Left hindlimb (tissue), 1 donor: ENCODE measurements around the gene METTL21C.

ENCODE experiments used
- DNase-seq: peaks from one replicate; pipeline ENCODE4 v3.0.0-alpha.2; 2018

The METTL21C gene

GRCh38 chr13:102694937-102695336 is at the start of gene METTL21C:
TSS of gene METTL21C (minus strand) at chr13:102695044. CDS start at chr13:102694498, 546 bp downstream.
- DNase-seq, result no peak

- no peak for DNase-seq
These were observed 47.7 kb upstream of the METTL21C start for GRCh38 chr13:102742506-102742905.

- no peak for DNase-seq
These were observed 47.3 kb upstream of the METTL21C start for GRCh38 chr13:102742101-102742500.

DNA sequence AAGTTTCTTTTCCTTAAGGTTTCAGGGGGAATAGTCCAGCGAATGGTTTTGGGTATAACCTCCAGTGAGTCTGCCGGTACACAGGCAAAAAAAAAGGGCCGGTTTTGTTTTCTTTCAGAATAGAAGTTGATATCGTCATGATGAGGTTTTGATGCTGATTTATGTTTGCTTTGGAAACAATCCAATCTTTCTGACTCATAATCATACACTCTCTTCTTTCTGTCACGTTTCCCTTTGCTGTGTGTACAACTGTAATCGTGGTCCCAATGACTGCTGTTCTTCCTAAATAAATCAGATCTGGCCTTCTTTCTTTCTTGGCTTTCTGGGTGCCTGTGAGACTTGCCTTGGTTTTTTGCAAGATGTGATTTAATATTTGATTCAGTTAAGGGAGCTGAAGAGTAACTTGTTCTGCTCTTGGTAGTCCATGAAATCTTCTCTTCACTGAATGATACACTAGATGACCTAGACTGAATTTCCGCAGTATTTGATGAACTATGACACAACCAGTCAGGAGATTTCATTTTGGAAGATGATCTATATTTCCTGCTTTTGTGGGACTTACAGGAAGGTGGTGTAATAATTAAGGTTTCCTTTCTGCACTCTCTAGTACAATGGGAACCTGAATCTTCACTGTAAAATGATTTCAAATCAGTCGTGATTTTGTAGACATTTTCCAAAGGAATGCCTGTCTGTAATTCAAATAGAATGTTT is 34.9 kb upstream of the METTL21C start:
- DNase-seq, result no peak

DNA sequence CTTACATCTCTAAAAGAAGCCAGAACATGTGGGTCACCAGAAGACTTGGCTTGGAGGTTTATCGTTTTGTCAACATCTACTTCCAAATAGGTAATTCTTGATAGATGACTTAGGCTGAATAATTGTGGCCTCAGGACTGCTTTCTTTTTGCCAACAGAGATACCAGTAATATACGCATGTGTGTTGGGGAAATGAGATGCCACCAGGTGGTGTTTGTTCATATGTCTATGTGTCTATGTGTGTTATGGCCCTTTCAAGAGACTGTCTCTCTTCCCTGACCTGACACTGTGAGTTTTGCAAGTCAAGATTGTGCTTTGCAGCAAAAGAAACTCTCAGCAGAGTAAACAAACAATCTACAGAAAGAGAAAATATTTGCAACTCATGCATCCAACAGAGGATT is 31.6 kb upstream of the METTL21C start:
- DNase-seq, result no peak

DNA sequence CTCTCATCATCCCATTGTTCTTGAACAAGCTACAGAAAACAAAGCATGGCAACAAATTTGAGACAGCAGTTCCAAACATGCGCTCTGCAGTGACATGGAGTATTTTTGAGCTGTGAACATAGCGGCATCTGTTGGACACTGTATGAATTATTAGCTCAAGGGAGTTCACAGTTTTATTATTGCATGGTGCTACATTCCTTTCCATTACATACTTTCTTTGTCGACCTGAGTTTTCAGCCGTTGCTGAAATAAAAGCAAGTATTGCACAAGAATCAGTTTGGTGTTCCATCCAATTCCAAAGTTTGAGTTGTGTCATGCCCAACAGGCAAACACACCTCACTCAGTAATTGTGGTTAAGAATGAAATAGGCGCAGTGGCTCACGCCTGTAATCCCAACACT is 30.1 kb upstream of the METTL21C start:
- DNase-seq, result no peak

DNA sequence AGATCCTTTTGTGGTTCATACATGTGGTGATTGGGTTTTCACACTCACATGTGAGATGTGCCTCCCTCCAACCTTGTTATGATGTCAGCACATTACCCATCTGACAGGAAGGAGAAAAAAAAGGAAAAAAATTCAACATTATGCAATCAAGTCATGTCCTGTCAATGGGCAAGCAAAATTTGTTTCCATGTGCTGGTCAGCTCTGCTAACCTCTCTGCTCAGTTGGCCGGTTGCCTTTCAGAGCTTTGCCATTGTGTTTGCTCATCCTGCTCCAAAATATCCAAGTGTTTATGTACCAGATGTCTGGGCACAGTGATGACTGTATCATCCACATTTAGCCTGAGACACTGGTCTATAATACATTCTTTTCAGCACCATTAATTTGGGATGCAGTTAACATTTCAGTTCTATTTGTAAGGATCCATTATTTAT is 27.0 kb upstream of the METTL21C start:
- DNase-seq, result no peak

- no peak for DNase-seq
These were observed 23.9 kb upstream of the METTL21C start for GRCh38 chr13:102718746-102719145.

GRCh38 chr13:102715447-102715846 is 20.6 kb upstream of the METTL21C start:
- no peak for DNase-seq

GRCh38 chr13:102710261-102710679 is 15.4 kb upstream of the METTL21C start:
- no peak for DNase-seq

GRCh38 chr13:102709536-102709935 is 14.7 kb upstream of the METTL21C start:
- DNase-seq, result no peak

DNA sequence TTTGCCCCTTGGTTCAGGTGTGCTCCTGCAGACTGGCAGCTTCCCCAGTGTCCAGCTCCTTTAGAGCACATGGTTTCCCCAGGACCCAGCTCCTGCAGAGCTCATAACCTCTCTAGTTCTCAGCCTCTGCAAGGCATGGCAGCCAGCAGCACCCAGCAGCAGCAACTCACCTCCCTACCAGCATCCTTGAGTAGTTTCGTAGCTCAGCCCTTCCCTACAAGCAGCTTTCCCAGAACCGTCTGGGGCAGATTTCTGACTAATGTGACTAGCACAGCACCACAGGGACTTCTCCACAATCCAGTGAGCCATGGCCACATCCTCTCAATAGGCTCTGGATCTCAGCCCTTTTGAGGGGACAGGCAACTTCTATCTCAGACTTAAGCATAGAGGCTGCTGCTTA is 14.1 kb upstream of the METTL21C start:
- no peak for DNase-seq

GRCh38 chr13:102708211-102708610 is 13.4 kb upstream of the METTL21C start:
- DNase-seq, result no peak

GRCh38 chr13:102707467-102707866 is 12.6 kb upstream of the METTL21C start:
- no peak for DNase-seq

- no peak for DNase-seq
These were observed 9.6 kb upstream of the METTL21C start for GRCh38 chr13:102704238-102705058.

DNA sequence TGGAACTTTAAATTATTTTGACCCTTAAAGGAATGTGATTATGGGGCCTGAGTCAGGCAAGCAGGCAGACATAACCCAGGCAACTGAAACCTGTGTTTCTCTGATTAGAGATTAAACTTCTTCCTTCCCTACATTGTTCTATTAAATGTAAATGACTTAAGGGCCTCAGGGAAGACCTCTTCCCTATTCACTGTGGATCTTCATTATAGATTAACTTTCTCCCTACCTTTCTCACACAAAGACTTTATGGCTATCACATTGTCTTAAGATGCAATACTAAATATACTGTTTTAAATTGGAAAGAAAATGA is 8.8 kb upstream of the METTL21C start:
- no peak for DNase-seq

DNA sequence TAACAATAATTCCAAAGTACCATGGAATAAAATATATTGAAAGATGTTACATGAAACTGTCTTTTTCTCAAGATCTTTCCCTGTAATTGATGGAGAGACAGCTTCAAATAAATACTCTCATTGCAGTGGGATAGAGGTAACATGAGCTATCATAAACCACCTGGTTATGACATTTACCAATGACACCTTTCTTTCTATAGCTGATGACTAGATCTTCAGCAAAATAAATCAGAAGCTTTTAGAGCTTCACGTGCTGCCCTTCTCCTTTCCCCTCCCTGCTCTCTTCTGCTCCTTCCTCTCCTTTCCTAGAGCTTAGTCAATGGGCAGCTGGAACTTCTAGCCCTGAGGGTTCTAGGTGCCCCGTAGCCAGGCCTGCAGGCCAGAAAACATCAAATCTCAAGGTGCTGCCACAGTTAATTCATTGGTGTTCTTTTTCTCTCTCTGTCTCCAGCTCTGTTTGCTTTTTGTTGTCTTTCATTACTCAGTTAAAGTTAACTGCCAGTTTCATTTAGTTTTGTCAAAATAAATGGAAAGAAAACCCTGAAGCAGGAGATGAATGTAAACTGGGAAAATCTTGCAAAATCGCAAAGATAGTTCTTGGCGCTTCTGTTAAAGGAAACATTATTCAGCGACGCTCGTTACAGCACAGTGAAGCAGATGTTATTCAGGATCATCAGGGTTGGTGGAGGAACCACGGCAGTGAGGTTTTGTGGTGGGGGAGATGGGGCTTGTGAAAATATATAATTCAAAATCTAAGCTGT is 8.3 kb upstream of the METTL21C start:
- DNase-seq, result no peak

GRCh38 chr13:102701331-102701730 is 6.5 kb upstream of the METTL21C start:
- DNase-seq, result no peak

DNA sequence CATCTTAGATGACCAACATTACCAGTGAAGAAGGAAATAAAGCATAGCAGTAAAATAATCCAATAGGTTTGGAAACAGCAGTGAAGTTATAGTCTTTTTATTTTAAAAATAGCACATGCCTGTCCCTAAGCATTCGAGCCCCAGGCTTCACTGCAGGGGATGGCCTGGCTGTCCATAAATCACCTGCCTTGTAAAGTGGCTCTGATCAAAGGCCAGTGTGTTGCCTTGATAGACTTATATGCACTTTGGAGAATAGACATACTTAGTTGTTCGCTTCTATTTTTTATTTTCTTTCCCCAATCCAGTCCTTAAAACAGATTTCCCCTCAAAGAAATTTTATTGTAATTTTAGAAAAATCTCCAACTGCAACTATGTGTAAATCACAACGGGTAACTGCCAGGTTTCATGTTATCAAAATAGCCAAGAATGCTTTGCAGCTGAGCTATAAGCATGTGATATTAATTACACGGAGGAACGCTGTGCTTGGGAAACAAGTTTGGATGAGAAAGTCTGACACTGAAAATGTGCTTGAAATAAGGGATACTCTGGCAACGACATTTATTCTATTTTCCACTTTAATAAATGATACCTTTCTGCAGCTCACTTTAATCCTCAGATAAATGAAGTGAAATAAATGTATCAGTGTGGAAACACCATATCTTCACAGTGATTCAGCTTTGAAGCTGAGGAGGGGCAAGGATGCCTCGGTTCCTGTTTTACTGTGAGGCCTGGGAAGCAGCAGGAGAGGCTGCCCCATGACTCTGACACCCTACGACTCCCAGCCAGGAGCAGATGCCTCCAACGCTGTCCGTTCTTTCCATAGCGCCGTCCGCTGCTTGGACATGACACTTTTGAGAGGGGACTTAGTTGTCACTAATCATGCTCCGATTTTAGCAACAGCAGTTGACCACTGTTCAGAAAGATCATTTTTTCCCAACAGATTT is 5.5 kb upstream of the METTL21C start:
- no peak for DNase-seq

GRCh38 chr13:102699504-102699903 is 4.7 kb upstream of the METTL21C start:
- DNase-seq, result no peak

- DNase-seq, result no peak
These were observed 3.8 kb upstream of the METTL21C start for GRCh38 chr13:102698649-102698980.

DNA sequence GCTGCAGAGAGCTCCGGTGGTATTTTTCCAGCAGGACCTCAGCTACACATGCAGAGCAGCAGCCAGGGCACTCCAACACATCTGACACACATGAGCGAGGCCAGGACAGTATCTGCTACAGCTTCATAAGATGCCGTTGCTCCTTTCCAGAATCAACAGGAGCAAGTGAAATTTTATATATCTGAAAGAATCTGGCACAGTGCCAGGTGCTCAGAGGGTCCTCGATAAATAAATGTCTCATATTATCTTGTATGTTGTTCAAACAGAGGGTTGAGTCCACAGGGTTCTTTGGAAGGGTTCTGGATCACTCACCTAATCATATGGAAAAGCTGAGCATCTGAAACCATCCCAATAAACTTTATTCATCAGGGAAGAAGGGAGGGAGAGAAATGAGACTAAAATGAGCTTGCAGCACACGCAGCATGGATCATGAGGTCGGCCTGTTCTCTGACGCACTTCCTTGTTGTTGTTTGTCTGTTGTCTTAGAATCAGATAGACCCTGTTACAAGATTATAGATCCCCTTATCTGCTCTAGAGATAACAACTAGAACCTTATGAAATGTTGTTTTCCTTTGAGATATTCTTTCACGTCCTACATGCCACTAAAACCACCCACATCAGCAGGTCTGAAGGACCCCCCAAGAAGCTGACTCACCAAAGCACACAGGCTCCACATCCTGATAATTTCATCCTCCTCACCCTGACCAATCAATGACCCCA is 3.2 kb upstream of the METTL21C start:
- DNase-seq, result no peak
